ENCODE measurements around the gene MTUS2.
A peak's percentile ranks its signal among the peaks of the same experiment; 100 is the strongest.
"Not testable (repeated sequence)": the region's sequence is repeated elsewhere in the genome, so short reads cannot be mapped to it uniquely, and the experiment has no call there.

Gene MTUS2

GRCh38 chr13:29210676-29211075 is 390.5 kb downstream of the MTUS2 start:
- no peak overlapping the region for H3K4me3 ChIP-seq (ENCODE audit: low read depth, low read length)
- DNase-seq (ENCODE audit: low read depth), result no peak
- no peak for TF ChIP-seq CTCF (conservative IDR thresholded peaks at IDR 0.05; ENCODE audit: low read depth, low read length)

- DNase-seq (ENCODE audit: low read depth); H3K4me3 ChIP-seq (ENCODE audit: low read depth, low read length): not testable (repeated sequence)
These were observed 391.0 kb downstream of the MTUS2 start for GRCh38 chr13:29211162-29211561.

- no peak overlapping the region for H3K4me3 ChIP-seq (ENCODE audit: low read depth, low read length)
- no peak for DNase-seq (ENCODE audit: low read depth)
- no peak for TF ChIP-seq CTCF (conservative IDR thresholded peaks at IDR 0.05; ENCODE audit: low read depth, low read length)
These were observed 402.3 kb downstream of the MTUS2 start for GRCh38 chr13:29222458-29222857.

- no peak for DNase-seq (ENCODE audit: low read depth)
- no peak overlapping the region for H3K4me3 ChIP-seq (ENCODE audit: low read depth, low read length)
- no peak for TF ChIP-seq CTCF (conservative IDR thresholded peaks at IDR 0.05; ENCODE audit: low read depth, low read length)
These were observed 404.1 kb downstream of the MTUS2 start for GRCh38 chr13:29224206-29224605.

- peak; percentile 24 for DNase-seq (ENCODE audit: low read depth)
- no peak for TF ChIP-seq CTCF (conservative IDR thresholded peaks at IDR 0.05; ENCODE audit: low read depth, low read length)
- H3K4me3 ChIP-seq (ENCODE audit: low read depth, low read length), result no peak overlapping the region
These were observed 407.4 kb downstream of the MTUS2 start for GRCh38 chr13:29227576-29227975.

- TF ChIP-seq CTCF (conservative IDR thresholded peaks at IDR 0.05; ENCODE audit: low read depth, low read length), result no peak
- no peak for DNase-seq (ENCODE audit: low read depth)
- no peak overlapping the region for H3K4me3 ChIP-seq (ENCODE audit: low read depth, low read length)
These were observed 410.2 kb downstream of the MTUS2 start for GRCh38 chr13:29230299-29230845.

- H3K4me3 ChIP-seq (ENCODE audit: low read depth, low read length), result no peak overlapping the region
- peak; percentile 2 for DNase-seq (ENCODE audit: low read depth)
- no peak for TF ChIP-seq CTCF (conservative IDR thresholded peaks at IDR 0.05; ENCODE audit: low read depth, low read length)
These were observed 419.8 kb downstream of the MTUS2 start for GRCh38 chr13:29239653-29240525.
